ENCODE results near the gene CITED4.

DNA sequence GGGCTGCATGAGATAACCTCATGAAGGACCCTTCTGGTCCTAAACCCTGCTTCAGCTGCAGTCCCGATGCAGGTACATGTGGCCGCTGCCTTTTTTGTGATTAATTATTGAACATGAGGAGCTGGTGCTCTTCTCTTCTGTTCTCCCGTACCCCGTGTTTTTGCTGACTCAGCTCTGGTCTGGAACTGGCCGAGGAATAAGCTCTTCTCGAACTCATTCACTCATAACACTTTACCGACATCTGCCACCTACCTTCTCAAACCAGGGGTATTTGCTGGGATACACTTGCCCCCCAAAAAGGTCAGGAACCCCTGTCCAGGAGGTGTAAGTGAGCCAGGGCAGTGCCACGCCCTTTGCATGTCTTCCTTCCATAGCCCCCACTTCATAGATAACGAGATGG is 46.7 kb downstream of the CITED4 start:
- TF ChIP-seq, protein P1, sequence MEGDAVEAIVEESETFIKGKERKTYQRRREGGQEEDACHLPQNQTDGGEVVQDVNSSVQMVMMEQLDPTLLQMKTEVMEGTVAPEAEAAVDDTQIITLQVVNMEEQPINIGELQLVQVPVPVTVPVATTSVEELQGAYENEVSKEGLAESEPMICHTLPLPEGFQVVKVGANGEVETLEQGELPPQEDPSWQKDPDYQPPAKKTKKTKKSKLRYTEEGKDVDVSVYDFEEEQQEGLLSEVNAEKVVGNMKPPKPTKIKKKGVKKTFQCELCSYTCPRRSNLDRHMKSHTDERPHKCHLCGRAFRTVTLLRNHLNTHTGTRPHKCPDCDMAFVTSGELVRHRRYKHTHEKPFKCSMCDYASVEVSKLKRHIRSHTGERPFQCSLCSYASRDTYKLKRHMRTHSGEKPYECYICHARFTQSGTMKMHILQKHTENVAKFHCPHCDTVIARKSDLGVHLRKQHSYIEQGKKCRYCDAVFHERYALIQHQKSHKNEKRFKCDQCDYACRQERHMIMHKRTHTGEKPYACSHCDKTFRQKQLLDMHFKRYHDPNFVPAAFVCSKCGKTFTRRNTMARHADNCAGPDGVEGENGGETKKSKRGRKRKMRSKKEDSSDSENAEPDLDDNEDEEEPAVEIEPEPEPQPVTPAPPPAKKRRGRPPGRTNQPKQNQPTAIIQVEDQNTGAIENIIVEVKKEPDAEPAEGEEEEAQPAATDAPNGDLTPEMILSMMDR (IDR thresholded peaks at IDR 0.05): no peak
- no peak for TF ChIP-seq POLR2A (IDR thresholded peaks at IDR 0.05)
